GM21717 (cell line): ENCODE data around the gene CCDC83.
"Not testable (repeated sequence)": the region's sequence is repeated elsewhere in the genome, so short reads cannot be mapped to it uniquely, and the experiment has no call there.

ENCODE experiments used
- ATAC-seq: cut with Tn5 transposase; IDR thresholded peaks from one replicate; pipeline ENCODE4 v1.9.1; 2021; ENCODE audit warnings: mild to moderate bottlenecking, moderate library complexity; ENCODE audit not compliant: unreplicated experiment

CCDC83 gene

GRCh38 chr11:85939099-85940015 is 84.2 kb downstream of the CCDC83 start:
- ATAC-seq: no peak

GRCh38 chr11:85941380-85941973 is 86.3 kb downstream of the CCDC83 start:
- no peak for ATAC-seq

DNA sequence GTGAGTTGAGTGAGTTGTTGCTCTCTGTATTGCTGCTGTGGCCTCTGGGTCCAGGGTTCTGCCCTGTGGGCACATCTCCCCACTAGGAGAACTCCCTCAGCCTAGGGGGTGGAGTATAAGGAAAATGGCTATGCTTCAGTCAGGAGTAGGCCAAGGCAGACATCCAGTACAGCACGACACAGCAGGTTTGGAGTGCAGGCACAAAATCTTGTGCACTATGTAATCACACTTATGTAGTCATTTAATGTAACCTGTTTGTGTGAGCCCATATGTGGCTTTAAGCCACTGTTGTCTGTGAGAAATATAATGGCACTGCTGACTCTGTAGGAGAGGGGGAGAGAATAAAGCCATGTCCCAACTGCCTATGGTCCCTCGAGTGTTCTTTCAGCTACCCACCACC is 90.1 kb downstream of the CCDC83 start:
- ATAC-seq: no peak

DNA sequence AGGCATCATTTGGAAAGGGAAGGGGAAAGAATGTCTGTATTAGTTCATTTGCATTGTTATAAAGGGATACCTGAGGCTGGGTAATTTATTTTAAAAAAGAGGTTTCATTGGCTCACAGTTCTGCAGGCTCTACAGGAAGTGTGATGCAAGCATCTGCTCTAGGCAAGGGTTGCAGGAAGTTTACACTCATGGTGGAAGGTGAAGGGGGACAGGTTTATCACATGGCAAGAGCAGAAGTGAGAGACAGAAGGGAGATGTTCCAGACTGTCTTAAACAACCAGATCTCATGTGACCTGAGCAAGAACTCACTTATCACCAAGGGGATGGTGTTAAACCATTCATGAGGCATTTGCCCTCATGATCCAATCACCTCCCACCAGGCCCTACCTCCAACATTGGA is 90.6 kb downstream of the CCDC83 start:
- ATAC-seq: no peak

GRCh38 chr11:85946221-85946620 is 91.0 kb downstream of the CCDC83 start:
- no peak for ATAC-seq

GRCh38 chr11:85947431-85948272 is 92.5 kb downstream of the CCDC83 start:
- ATAC-seq: peak; percentile 58

GRCh38 chr11:85948884-85949283 is 93.7 kb downstream of the CCDC83 start:
- ATAC-seq: peak; percentile 38

DNA sequence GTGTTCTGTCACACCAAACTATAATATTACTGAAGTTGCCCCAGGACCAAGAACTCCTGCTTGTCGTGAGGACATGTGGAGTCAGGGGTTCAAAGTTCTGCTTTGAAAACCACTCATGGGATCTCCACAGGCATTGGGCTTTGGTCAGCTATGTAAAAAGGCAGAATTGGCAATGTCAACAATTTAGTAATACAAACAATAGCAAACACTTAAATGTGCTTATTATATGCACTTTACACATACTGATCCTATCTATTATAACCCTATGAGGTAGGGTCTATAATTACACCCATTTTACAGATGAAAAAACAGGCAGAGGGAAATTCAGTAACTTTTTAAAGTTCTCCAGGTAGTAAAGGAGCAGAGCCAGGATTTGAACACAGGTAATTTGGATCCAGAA is 94.6 kb downstream of the CCDC83 start:
- ATAC-seq: no peak

DNA sequence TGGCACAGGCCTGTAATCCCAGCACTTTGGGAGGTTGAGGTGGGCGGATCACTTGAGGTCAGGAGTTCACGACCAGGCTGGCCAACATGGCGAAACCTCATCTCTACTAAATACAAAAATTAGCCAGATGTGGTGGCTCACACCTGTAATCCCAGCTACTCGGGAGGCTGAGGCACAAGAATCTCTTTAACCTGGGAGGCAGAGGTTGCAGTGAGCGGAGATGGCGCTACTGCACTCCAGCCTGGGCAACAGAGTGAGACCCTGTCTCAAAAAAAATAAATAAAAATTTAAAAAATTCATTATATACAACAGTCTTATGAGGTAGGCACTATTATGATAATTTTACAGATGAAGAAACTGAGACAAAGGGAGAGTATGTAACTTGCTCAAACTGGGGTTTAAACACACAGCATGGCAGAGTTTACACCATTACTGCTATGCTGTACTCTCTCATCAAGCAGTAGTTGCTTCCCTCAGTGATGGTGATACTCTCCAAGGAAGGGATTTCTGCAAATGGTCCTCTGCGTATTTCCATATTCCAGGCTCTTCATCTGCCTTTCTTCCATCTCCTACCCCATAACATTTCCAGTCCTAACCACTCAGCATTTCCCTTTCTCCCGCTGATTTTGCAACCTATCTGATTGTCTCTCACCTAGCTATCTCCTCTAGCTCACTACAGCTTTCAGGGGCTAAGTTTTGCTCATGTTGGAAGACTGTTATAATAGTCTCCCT is 95.3 kb downstream of the CCDC83 start:
- ATAC-seq: no peak

DNA sequence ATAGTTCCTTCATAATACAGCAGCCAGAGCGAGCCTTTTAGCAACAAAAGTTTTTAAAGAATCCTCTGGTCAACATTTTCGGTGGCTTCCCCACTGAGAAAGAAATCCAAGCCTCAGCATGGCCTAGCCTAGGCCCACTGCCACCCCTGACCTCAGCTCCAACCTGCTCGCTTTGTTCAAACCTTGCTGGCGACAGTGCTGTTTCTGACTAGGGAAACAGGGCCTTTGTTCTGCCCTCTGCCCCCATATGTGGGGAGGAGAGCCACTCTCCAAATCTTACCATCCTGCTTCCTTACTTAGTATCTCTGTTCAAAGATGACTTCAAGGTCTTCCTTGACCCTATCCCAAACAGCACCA is 95.8 kb downstream of the CCDC83 start:
- ATAC-seq: no peak

GRCh38 chr11:85951428-85952107 is 96.4 kb downstream of the CCDC83 start:
- no peak for ATAC-seq

DNA sequence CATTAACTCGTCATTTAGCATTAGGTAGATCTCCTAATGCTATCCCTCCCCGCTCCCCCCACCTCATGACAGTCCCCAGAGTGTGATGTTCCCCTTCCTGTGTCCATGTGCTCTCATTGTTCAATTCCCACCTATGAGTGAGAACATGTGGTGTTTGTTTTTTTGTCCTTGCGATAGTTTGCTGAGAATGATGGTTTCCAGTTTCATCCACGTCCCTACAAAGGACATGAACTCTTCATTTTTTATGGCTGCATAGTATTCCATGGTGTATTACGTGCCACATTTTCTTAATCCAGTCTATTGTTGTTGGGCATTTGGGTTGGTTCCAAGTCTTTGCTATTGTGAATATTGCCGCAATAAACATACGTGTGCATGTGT is 96.9 kb downstream of the CCDC83 start:
- not testable (repeated sequence) for ATAC-seq

GRCh38 chr11:85953491-85954143 is 98.4 kb downstream of the CCDC83 start:
- ATAC-seq: no peak

- no peak for ATAC-seq
Measured at GRCh38 chr11:85955531-85955930, 100.3 kb downstream of the CCDC83 start.

DNA sequence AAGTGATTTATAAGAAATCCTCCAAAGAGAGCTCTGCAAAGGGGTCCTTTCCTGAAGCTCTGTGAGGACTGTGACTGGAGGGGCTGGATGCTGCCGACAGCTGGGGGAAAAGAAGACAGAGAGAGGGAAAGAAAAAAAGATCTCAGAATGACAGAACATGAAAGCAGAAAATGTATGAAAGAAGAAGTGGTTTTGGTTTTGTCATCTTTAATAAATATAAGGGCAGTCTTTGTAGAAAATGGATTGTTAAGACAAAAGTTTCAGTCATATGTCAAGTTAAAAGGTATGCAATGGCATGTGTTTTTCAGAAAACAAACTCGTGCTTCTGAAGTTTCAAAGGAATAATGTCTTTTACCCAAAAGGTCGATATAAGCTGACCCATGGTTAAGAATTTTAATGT is 105.5 kb downstream of the CCDC83 start:
- no peak for ATAC-seq

- no peak for ATAC-seq
Measured at GRCh38 chr11:85961130-85961529, 105.9 kb downstream of the CCDC83 start.

GRCh38 chr11:85961930-85962363 is 106.8 kb downstream of the CCDC83 start:
- no peak for ATAC-seq

GRCh38 chr11:85965202-85965601 is 110.0 kb downstream of the CCDC83 start:
- no peak for ATAC-seq

DNA sequence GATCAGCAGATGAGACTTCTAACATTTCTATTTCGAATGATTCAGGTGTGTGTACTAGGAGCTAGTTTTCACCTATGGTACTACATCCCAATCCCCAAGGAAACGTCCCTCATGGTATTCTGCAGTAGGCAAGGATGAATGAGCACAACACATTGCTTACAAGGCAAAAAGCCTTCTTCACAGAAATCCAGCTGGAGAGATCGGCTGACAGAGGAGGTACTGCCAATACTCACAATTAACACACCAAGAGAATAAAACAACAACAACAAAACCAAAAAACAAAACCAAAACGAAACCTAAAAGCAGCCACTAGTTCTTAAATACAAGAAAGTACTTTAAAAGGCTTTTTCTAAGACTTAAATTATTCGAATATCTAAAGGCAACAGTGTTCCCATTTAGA is 112.3 kb downstream of the CCDC83 start:
- no peak for ATAC-seq
